ENCODE results near the gene CHML. TPM values are rescaled to one million over a fixed set of nuclear protein-coding genes. Genes with fewer than 3 reads are reported as not detected.

Gene CHML
- total RNA-seq, 4 donors from 2014 or later, result 1.6 to 14.6 (median 12.9) TPM

GRCh38 chr1:241627453-241628259 is 12.5 kb downstream of the CHML start:
- 32 to 34% methylated on average over 9 of the region's 9 CpGs for WGBS, 2 donors (ENCODE audit: low coverage in 1 of 2)

GRCh38 chr1:241624935-241625334 is 15.2 kb downstream of the CHML start:
- H3K27me3 ChIP-seq, result no peaks in the 10 kb centered on the region
- in situ Hi-C loops (cut with MboI; ENCODE audit: low pct_ligation_motif_present in 1 of 4, low pct_unique_long_range_greater_than_20kb in 1 of 4, low sequenced_read_pairs in 3 of 4), result loop anchor here (25.0 kb wide), 3 partner anchors 88 to 362 kb away; partner anchors contain the start of genes EXO1 (in 2 of the 4), MAP1LC3C (in 2 of the 4) and KMO (in 1 of the 4)

More at GRCh38 chr1:241627453-241628259, 12.5 kb downstream of the CHML start:
- Histone ChIP-seq H3K4me3 (no peak overlapping the region), H3K9me3 (no peaks in the 10 kb centered on the region), H3K27ac (peak overlapping the region in 3 of 4 donors; percentile 16 to 53 (median 27)), H3K4me1 (peaks cover 0 to 40% (median 13%) of the 10 kb centered on the region in 4 donors), H3K27me3 (no peaks in the 10 kb centered on the region), H3K36me3 (peaks cover 0 to 4% (median 0%) of the 10 kb centered on the region in 4 donors)
- TF ChIP-seq CTCF (IDR thresholded peaks at IDR 0.05) (peak; percentile 47 to 71 (median 58)), POLR2AphosphoS5 (IDR thresholded peaks at IDR 0.05) (no peak), EP300 (IDR thresholded peaks at IDR 0.05; ENCODE audit: low read depth) (no peak)
- intact Hi-C loops (cut with DNase I; ENCODE audit: low total_unique reads), result no loop called here
- DNase-seq, result peak; percentile 37
- in situ Hi-C loops (cut with MboI; ENCODE audit: low pct_ligation_motif_present in 1 of 4, low pct_unique_long_range_greater_than_20kb in 1 of 4, low sequenced_read_pairs in 3 of 4), result loop anchor here in 1 of 4 donors (25.0 kb wide), 1 partner anchor 90 kb away; the partner anchor contains the start of gene KMO

GRCh38 chr1:241622669-241623068 is 17.5 kb downstream of the CHML start:
- in situ Hi-C loops (cut with MboI; ENCODE audit: low pct_ligation_motif_present in 1 of 4, low pct_unique_long_range_greater_than_20kb in 1 of 4, low sequenced_read_pairs in 3 of 4) (loop anchor here in 3 of 4 donors (25.0 kb wide), 2 partner anchors 215 to 365 kb away; partner anchors contain the start of genes EXO1 (in 2 of the 3) and MAP1LC3C (in 2 of the 3)), intact Hi-C loops (cut with DNase I; ENCODE audit: low total_unique reads) (no loop called here)
- Histone ChIP-seq H3K27ac (no peak overlapping the region), H3K9me3 (no peaks in the 10 kb centered on the region), H3K36me3 (no peaks in the 10 kb centered on the region), H3K4me3 (no peak overlapping the region), H3K27me3 (no peaks in the 10 kb centered on the region), H3K4me1 (peaks cover 0 to 41% (median 15%) of the 10 kb centered on the region in 4 donors)
- no peak for DNase-seq
- 89 to 90% methylated on average over 4 to 5 of the region's 5 CpGs for WGBS, 2 donors (ENCODE audit: low coverage in 1 of 2)
- TF ChIP-seq POLR2A (IDR thresholded peaks at IDR 0.05) (no peak), CTCF (IDR thresholded peaks at IDR 0.05) (no peak), EP300 (IDR thresholded peaks at IDR 0.05; ENCODE audit: low read depth) (no peak), POLR2AphosphoS5 (IDR thresholded peaks at IDR 0.05) (no peak)

More at GRCh38 chr1:241624935-241625334, 15.2 kb downstream of the CHML start:
- Histone ChIP-seq H3K4me1 (peaks cover 0 to 39% (median 13%) of the 10 kb centered on the region in 4 donors), H3K4me3 (no peak overlapping the region), H3K36me3 (no peaks in the 10 kb centered on the region), H3K27ac (no peak overlapping the region), H3K9me3 (no peaks in the 10 kb centered on the region)
- intact Hi-C loops (cut with DNase I; ENCODE audit: low total_unique reads), result no loop called here
- DNase-seq, result no peak
- WGBS, 2 donors (ENCODE audit: low coverage in 1 of 2), result 44 to 74% methylated on average over 2 of the region's 2 CpGs
- TF ChIP-seq POLR2AphosphoS5 (IDR thresholded peaks at IDR 0.05) (peak in 1 of 3 donors; percentile 36), POLR2A (IDR thresholded peaks at IDR 0.05) (no peak)

GRCh38 chr1:241617426-241617825 is 22.7 kb downstream of the CHML start:
- no peak overlapping the region for H3K27ac ChIP-seq
- peaks cover 0 to 38% (median 5%) of the 10 kb centered on the region in 4 donors for H3K4me1 ChIP-seq
- 84 to 94% methylated on average over 5 to 7 of the region's 7 CpGs for WGBS, 2 donors (ENCODE audit: low coverage in 1 of 2)
- in situ Hi-C loops (cut with MboI; ENCODE audit: low pct_ligation_motif_present in 1 of 4, low pct_unique_long_range_greater_than_20kb in 1 of 4, low sequenced_read_pairs in 3 of 4), result loop anchor here in 3 of 4 donors (25.0 kb wide), 2 partner anchors 220 to 370 kb away; partner anchors contain the start of genes EXO1 (in 2 of the 3) and MAP1LC3C (in 2 of the 3)
- no peak overlapping the region for H3K4me3 ChIP-seq
- no peaks in the 10 kb centered on the region for H3K27me3 ChIP-seq
- intact Hi-C loops (cut with DNase I; ENCODE audit: low total_unique reads), result no loop called here
- no peaks in the 10 kb centered on the region for H3K36me3 ChIP-seq
- DNase-seq, result no peak
- no peaks in the 10 kb centered on the region for H3K9me3 ChIP-seq
- TF ChIP-seq POLR2A (IDR thresholded peaks at IDR 0.05) (no peak), CTCF (IDR thresholded peaks at IDR 0.05) (no peak), EP300 (IDR thresholded peaks at IDR 0.05; ENCODE audit: low read depth) (no peak), POLR2AphosphoS5 (IDR thresholded peaks at IDR 0.05) (no peak)
